Loucy (cell line): ENCODE data around the gene LMAN1L.

Experiments
- H2AFZ ChIP-seq: fragments of 200-600 bp; sonication (generic); 2 replicates; pipeline ENCODE4 v1.6.0; 2016; ENCODE audit warnings: antibody characterized with exemption, mild to moderate bottlenecking, low read length, moderate library complexity
- H3F3A ChIP-seq: fragments of 200-600 bp; 2 replicates; pipeline ENCODE4 v1.6.0; 2016; ENCODE audit warnings: antibody characterized with exemption, low read depth, mild to moderate bottlenecking
- H3K27me3 ChIP-seq: fragments of 200-600 bp; sonication (generic); 2 replicates; pipeline ENCODE4 v1.6.1; 2014; ENCODE audit warnings: low read length, mild to moderate bottlenecking; ENCODE audit not compliant: insufficient read depth, poor library complexity, severe bottlenecking
- H3K36me3 ChIP-seq: fragments of 200-600 bp; sonication (generic); 2 replicates; pipeline ENCODE4 v1.6.1; 2016; ENCODE audit warnings: low read length; ENCODE audit not compliant: insufficient read depth
- H3K4me1 ChIP-seq: fragments of 200-600 bp; sonication (generic); 2 replicates; pipeline ENCODE4 v1.5.1; 2014; ENCODE audit warnings: low read length, mild to moderate bottlenecking; ENCODE audit not compliant: insufficient read depth, poor library complexity, severe bottlenecking
- H3K4me2 ChIP-seq: fragments of 200-600 bp; sonication (generic); 2 replicates; pipeline ENCODE4 v1.6.0; 2014; ENCODE audit warnings: antibody characterized with exemption, low read length, low read depth, mild to moderate bottlenecking; ENCODE audit not compliant: poor library complexity, severe bottlenecking
- H3K4me3 ChIP-seq: fragments of 200-600 bp; sonication (generic); 2 replicates; pipeline ENCODE4 v1.5.1; 2014; ENCODE audit warnings: low read length, mild to moderate bottlenecking, mixed read lengths; ENCODE audit not compliant: poor library complexity, severe bottlenecking
- H3K79me2 ChIP-seq: fragments of 200-600 bp; sonication (generic); 2 replicates; pipeline ENCODE4 v1.6.1; 2014; ENCODE audit warnings: low read length; ENCODE audit not compliant: insufficient read depth
- H3K9ac ChIP-seq: fragments of 200-600 bp; sonication (generic); 2 replicates; pipeline ENCODE4 v1.6.0; 2014; ENCODE audit warnings: mild to moderate bottlenecking, low read depth, low read length, moderate library complexity; ENCODE audit not compliant: poor library complexity, severe bottlenecking
- H3K9me2 ChIP-seq: fragments of 200-600 bp; sonication (generic); replicated peaks from 2 replicates; pipeline ENCODE4 v1.6.1; 2016; ENCODE audit warnings: low read depth, low read length, mixed read lengths
- H3K9me3 ChIP-seq: fragments of 200-600 bp; sonication (generic); 2 replicates; pipeline ENCODE4 v1.6.1; 2014; ENCODE audit warnings: mild to moderate bottlenecking, antibody characterized with exemption, low read length, low read depth; ENCODE audit not compliant: insufficient read depth
- H4K20me1 ChIP-seq: fragments of 200-600 bp; sonication (generic); 2 replicates; pipeline ENCODE4 v1.6.0; 2014; ENCODE audit warnings: antibody characterized with exemption, low read length, mild to moderate bottlenecking; ENCODE audit not compliant: insufficient read depth, poor library complexity, severe bottlenecking
- CTCF ChIP-seq: fragments of 200-600 bp; sonication (generic); conservative IDR thresholded peaks from 2 replicates; pipeline ENCODE4 v1.5.1; 2014; ENCODE audit warnings: mild to moderate bottlenecking, antibody characterized with exemption, low read length
- EZH2phosphoT487 ChIP-seq: fragments of 200-600 bp; IDR thresholded peaks from 2 replicates; pipeline ENCODE4 v1.6.1; 2018; ENCODE audit warnings: antibody characterized with exemption, mild to moderate bottlenecking, moderate library complexity, borderline replicate concordance

The LMAN1L gene

GRCh38 chr15:74789171-74789631 lies 23.4 kb upstream of the LMAN1L start:
- Histone ChIP-seq H3K27me3 (no peaks in the 10 kb centered on the region), H3K4me1 (peaks cover 80% of the 10 kb centered on the region), H3F3A (peaks cover 6% of the 10 kb centered on the region; the same call in 1 of the 2 replicates), H3K36me3 (peaks cover 13% of the 10 kb centered on the region; the same call in 1 of the 2 replicates), H3K4me3 (peak overlapping the region; percentile 83), H3K9me3 (no peaks in the 10 kb centered on the region), H3K9ac (peak overlapping the region; percentile 96), H2AFZ (no peak overlapping the region), H3K9me2 (no peaks in the 10 kb centered on the region), H3K4me2 (peak overlapping the region; percentile 95), H3K79me2 (peaks cover 94% of the 10 kb centered on the region), H4K20me1 (peaks cover 89% of the 10 kb centered on the region)
- no peak for TF ChIP-seq CTCF

- Histone ChIP-seq H3F3A (peaks cover 6% of the 10 kb centered on the region; the same call in 1 of the 2 replicates), H3K4me2 (peak overlapping the region; percentile 95)
Measured at GRCh38 chr15:74789741-74790079, 22.9 kb upstream of the LMAN1L start.

GRCh38 chr15:74790080-74790916 lies 22.3 kb upstream of the LMAN1L start:
- Histone ChIP-seq H4K20me1 (peaks cover 89% of the 10 kb centered on the region), H3K4me2 (peak overlapping the region; percentile 95), H3K27me3 (no peaks in the 10 kb centered on the region), H3K9me2 (no peaks in the 10 kb centered on the region), H3F3A (peaks cover 6% of the 10 kb centered on the region; the same call in 1 of the 2 replicates), H3K9ac (peak overlapping the region; percentile 96), H3K9me3 (no peaks in the 10 kb centered on the region), H2AFZ (no peak overlapping the region), H3K36me3 (peaks cover 19% of the 10 kb centered on the region; the same call in 1 of the 2 replicates), H3K4me3 (peak overlapping the region; percentile 83), H3K79me2 (peaks cover 94% of the 10 kb centered on the region), H3K4me1 (peaks cover 71% of the 10 kb centered on the region)
- TF ChIP-seq CTCF = no peak
- TF ChIP-seq EZH2phosphoT487 = no peak

More at GRCh38 chr15:74789741-74790079, 22.9 kb upstream of the LMAN1L start:
- Histone ChIP-seq H2AFZ (no peak overlapping the region), H3K36me3 (peaks cover 15% of the 10 kb centered on the region; the same call in 1 of the 2 replicates), H3K9ac (peak overlapping the region; percentile 96), H3K9me3 (no peaks in the 10 kb centered on the region), H3K9me2 (no peaks in the 10 kb centered on the region), H3K4me1 (peaks cover 76% of the 10 kb centered on the region), H3K27me3 (no peaks in the 10 kb centered on the region), H3K79me2 (peaks cover 94% of the 10 kb centered on the region), H4K20me1 (peaks cover 89% of the 10 kb centered on the region), H3K4me3 (peak overlapping the region; percentile 83)
- TF ChIP-seq EZH2phosphoT487 (no peak), CTCF (no peak)
